ENCODE results near the gene PATE1.
"Not testable (repeated sequence)": the region's sequence is repeated elsewhere in the genome, so short reads cannot be mapped to it uniquely, and the experiment has no call there.

Gene PATE1, protein sequence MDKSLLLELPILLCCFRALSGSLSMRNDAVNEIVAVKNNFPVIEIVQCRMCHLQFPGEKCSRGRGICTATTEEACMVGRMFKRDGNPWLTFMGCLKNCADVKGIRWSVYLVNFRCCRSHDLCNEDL

DNA sequence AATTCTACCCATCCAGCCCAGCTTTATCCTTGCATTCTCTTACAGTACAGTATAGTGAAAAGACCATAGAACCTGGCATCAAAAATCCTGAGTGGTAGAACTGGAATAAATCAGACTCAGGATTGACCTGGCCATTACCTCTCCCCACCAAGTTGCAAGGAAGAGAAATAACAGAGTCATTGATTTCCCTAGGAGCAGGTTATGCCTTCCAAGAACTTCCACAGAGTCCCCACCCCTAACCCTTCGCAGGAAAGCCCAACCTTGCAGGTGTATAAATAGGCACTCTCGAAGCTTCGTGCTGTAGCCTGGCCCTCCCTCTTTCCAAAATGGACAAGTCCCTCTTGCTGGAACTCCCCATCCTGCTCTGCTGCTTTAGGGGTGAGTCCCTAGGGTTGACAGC lies at the start of gene PATE1:
PATE1 (plus strand) TSS at position 301 of the 400 bp plus-strand sequence; CDS start at position 327, 26 bp downstream.
- H3K4me1 ChIP-seq (ENCODE audit: control insufficient read depth, insufficient read depth, low read length, unreplicated experiment) = no peaks in the 10 kb centered on the region
- H3K36me3 ChIP-seq (ENCODE audit: insufficient read depth, low read length) = no peaks in the 10 kb centered on the region
- H2AFZ ChIP-seq (ENCODE audit: low read length, unreplicated experiment) = no peak within 1 kb of the TSS
- H3K4me3 ChIP-seq (ENCODE audit: low read depth, low read length) = no peak within 1 kb of the TSS
- H3K27ac ChIP-seq (ENCODE audit: low read depth, low read length) = no peak within 1 kb of the TSS
- peaks cover 90% of the 10 kb centered on the region for H3K27me3 ChIP-seq (ENCODE audit: insufficient read depth, low read length)
- H3K79me2 ChIP-seq (ENCODE audit: control insufficient read depth, insufficient read depth, low read length, unreplicated experiment) = no peaks in the 10 kb centered on the region

DNA sequence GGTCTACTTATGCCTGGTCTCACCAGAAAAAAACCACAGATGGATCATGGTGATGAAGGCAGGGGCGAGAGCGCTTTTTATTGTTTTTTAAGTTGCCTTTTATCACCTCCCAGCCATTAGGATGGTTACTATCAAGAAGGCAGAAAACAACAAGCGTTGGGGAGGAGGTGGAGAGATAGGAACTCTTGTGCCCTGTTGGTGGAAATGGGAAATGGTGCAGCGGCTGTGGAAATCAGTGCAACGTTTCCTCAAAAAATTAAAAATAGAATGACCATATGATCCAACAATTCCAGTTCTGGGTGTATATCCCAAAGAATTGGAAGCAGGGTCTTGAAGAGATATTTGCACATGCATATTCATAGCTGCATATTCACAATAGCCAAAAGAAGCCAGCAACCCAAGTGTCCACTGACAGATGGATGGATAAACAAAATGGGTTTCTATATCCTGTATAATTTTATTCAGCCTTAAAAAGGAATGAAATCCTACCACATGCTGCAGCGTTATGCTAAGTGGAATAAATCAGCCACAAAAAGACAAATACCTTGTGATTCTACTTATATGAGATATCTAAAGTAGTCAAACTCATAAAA lies 45.0 kb upstream of the PATE1 start:
- Histone ChIP-seq H3K36me3 (ENCODE audit: insufficient read depth, low read length) (no peaks in the 10 kb centered on the region), H3K79me2 (ENCODE audit: control insufficient read depth, insufficient read depth, low read length, unreplicated experiment) (no peaks in the 10 kb centered on the region), H3K4me3 (ENCODE audit: low read depth, low read length) (no peak overlapping the region), H2AFZ (ENCODE audit: low read length, unreplicated experiment) (no peak overlapping the region), H3K27ac (ENCODE audit: low read depth, low read length) (no peak overlapping the region), H3K4me1 (ENCODE audit: control insufficient read depth, insufficient read depth, low read length, unreplicated experiment) (no peaks in the 10 kb centered on the region), H3K27me3 (ENCODE audit: insufficient read depth, low read length) (peaks cover 47% of the 10 kb centered on the region)

DNA sequence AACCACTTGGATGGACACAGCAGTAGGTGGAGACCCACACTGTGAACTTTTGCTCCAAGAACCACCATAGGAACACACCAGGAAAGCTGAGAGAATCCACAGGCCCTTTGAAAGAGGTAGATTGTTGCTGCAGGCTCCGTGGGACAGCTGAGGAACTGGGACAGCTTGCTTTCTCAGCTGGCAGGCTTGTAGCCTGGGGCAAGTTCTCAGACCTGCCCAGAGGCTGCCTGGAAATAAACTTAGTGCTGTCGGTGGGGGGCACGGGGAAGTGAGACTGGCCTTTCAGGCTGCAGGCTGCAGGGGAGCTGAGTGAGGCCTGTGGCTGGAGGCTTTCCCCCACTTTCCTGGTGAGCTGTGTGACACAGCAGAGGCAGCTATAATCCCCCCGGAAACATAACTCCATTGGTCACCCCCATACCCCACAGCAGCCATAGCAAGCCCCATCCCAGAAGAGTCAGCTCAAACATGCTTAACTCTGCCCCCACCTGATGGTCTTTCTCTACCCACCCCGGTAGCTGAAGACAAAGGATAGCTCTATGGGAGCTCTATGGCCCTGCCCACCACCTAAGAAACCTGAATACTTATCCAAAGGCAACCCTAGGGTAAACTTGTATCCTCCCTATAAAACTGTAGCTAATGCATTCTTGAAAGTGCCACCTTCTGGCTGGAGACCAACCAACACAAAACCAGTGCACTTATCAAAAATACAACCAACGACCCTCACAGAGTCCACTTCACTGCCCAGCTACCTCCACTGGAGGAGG lies 44.0 kb upstream of the PATE1 start:
- Histone ChIP-seq H3K36me3 (ENCODE audit: insufficient read depth, low read length) (no peaks in the 10 kb centered on the region), H3K4me3 (ENCODE audit: low read depth, low read length) (no peak overlapping the region), H3K79me2 (ENCODE audit: control insufficient read depth, insufficient read depth, low read length, unreplicated experiment) (no peaks in the 10 kb centered on the region), H2AFZ (ENCODE audit: low read length, unreplicated experiment) (no peak overlapping the region), H3K27me3 (ENCODE audit: insufficient read depth, low read length) (peaks cover 45% of the 10 kb centered on the region), H3K27ac (ENCODE audit: low read depth, low read length) (no peak overlapping the region), H3K4me1 (ENCODE audit: control insufficient read depth, insufficient read depth, low read length, unreplicated experiment) (no peaks in the 10 kb centered on the region)

DNA sequence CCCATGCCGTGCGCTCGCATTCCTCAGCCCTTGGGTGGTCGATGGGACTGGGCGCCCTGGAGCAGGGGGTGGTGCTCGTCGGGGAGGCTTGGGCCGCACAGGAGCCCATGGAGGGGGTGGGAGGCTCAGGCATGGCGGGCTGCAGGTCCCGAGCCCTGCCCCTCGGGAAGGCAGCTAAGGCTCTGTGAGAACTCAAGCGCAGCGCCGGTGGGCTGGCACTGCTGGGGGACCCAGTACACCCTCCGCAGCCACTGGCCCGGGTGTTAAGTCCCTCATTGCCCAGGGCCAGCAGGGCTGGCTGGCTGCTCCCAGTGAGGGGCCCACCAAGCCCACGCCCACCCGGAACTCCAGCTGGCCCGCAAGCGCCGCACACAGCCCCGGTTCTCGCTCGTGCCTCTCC lies 41.4 kb upstream of the PATE1 start:
- not testable (repeated sequence) for H3K36me3 ChIP-seq (ENCODE audit: insufficient read depth, low read length); H2AFZ ChIP-seq (ENCODE audit: low read length, unreplicated experiment); H3K27ac ChIP-seq (ENCODE audit: low read depth, low read length); H3K4me1 ChIP-seq (ENCODE audit: control insufficient read depth, insufficient read depth, low read length, unreplicated experiment); H3K4me3 ChIP-seq (ENCODE audit: low read depth, low read length); H3K79me2 ChIP-seq (ENCODE audit: control insufficient read depth, insufficient read depth, low read length, unreplicated experiment)
- H3K27me3 ChIP-seq (ENCODE audit: insufficient read depth, low read length) = peaks cover 21% of the 10 kb centered on the region

DNA sequence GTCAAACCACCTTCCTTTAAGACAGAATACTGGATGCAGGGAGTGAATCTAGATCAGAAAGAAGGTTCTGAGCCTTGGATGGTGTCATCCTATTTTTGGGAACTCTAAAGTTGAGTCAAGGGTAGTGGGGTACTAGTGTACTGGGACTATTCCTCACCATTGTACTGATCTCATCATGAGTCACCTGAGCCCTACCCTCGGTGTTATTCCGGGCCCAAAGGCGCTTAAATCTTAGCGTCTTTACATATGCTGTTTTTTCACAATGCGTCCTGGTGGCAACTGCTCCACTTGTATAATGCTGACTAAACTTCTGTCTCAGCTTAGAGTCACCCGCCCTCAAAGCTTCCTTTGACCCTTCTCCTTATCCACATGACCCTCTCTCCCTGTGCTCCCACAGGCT lies 25.3 kb upstream of the PATE1 start:
- no peaks in the 10 kb centered on the region for H3K36me3 ChIP-seq (ENCODE audit: insufficient read depth, low read length)
- no peak overlapping the region for H2AFZ ChIP-seq (ENCODE audit: low read length, unreplicated experiment)
- H3K27me3 ChIP-seq (ENCODE audit: insufficient read depth, low read length) = peaks cover 62% of the 10 kb centered on the region
- no peaks in the 10 kb centered on the region for H3K4me1 ChIP-seq (ENCODE audit: control insufficient read depth, insufficient read depth, low read length, unreplicated experiment)
- H3K27ac ChIP-seq (ENCODE audit: low read depth, low read length) = no peak overlapping the region
- H3K4me3 ChIP-seq (ENCODE audit: low read depth, low read length) = no peak overlapping the region
- H3K79me2 ChIP-seq (ENCODE audit: control insufficient read depth, insufficient read depth, low read length, unreplicated experiment) = no peaks in the 10 kb centered on the region

DNA sequence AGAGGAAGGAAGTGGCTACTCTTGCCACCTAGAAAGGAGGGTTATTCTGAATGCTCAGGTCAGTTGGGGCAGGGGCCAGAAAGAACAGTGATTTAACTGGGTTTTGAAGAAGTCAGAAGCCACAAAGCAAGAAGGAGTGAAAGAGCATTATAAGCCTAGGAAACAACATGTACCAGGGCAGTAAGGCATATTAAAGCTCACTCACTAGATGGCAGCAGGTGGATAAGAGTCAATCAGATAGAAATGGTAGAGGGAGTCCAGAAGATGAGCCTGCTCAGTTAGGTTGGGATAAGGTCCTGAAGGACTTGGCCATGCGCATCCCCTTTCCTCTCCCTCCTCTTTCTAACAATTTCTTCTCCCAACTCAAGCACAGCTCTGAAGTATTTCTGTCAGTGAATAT lies 22.0 kb upstream of the PATE1 start:
- no peak overlapping the region for H3K27ac ChIP-seq (ENCODE audit: low read depth, low read length)
- no peaks in the 10 kb centered on the region for H3K79me2 ChIP-seq (ENCODE audit: control insufficient read depth, insufficient read depth, low read length, unreplicated experiment)
- no peaks in the 10 kb centered on the region for H3K36me3 ChIP-seq (ENCODE audit: insufficient read depth, low read length)
- peaks cover 71% of the 10 kb centered on the region for H3K27me3 ChIP-seq (ENCODE audit: insufficient read depth, low read length)
- H3K4me3 ChIP-seq (ENCODE audit: low read depth, low read length) = no peak overlapping the region
- no peak overlapping the region for H2AFZ ChIP-seq (ENCODE audit: low read length, unreplicated experiment)
- H3K4me1 ChIP-seq (ENCODE audit: control insufficient read depth, insufficient read depth, low read length, unreplicated experiment) = no peaks in the 10 kb centered on the region

DNA sequence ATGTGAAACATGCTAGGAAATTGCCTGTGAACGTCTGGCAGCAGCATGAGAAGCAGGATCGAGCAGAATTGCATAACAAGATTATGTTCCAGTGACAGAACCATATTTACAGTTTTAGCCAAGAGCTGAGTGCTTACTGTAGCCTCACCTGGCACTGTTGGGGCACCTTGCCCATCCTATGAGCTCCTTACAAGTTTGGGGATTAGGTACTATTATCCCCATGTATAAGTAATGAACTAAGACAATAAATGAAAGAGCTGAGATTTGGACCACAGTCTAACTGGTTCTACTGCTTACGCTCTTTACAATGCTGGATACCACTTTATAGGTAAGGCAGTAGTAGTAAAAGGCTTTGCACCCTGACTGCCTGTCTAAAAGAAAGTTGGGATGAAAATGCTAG lies 17.1 kb upstream of the PATE1 start:
- no peak overlapping the region for H2AFZ ChIP-seq (ENCODE audit: low read length, unreplicated experiment)
- no peaks in the 10 kb centered on the region for H3K79me2 ChIP-seq (ENCODE audit: control insufficient read depth, insufficient read depth, low read length, unreplicated experiment)
- no peaks in the 10 kb centered on the region for H3K4me1 ChIP-seq (ENCODE audit: control insufficient read depth, insufficient read depth, low read length, unreplicated experiment)
- no peaks in the 10 kb centered on the region for H3K36me3 ChIP-seq (ENCODE audit: insufficient read depth, low read length)
- H3K27me3 ChIP-seq (ENCODE audit: insufficient read depth, low read length) = peaks cover 77% of the 10 kb centered on the region
- H3K27ac ChIP-seq (ENCODE audit: low read depth, low read length) = no peak overlapping the region
- no peak overlapping the region for H3K4me3 ChIP-seq (ENCODE audit: low read depth, low read length)

DNA sequence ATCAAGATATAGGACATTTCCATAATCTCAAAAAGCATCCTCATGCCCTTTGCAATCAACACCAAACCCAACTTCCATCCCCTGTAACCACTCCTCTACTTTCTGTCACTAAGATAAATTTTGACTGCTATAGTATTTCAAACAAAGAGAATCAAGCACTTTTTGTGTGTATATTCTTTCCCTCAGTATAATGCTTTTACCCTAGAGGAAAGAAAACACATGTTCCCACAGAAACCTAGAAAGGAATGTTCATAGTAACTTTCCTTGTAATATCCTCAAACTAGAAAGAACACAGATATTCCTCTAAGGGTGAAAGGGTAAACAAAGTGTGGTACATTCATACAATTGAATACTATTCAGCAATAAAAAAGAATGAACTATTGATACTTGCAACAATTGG lies 5.5 kb upstream of the PATE1 start:
- H3K27me3 ChIP-seq (ENCODE audit: insufficient read depth, low read length) = peaks cover 69% of the 10 kb centered on the region
- no peaks in the 10 kb centered on the region for H3K4me1 ChIP-seq (ENCODE audit: control insufficient read depth, insufficient read depth, low read length, unreplicated experiment)
- no peak overlapping the region for H3K4me3 ChIP-seq (ENCODE audit: low read depth, low read length)
- no peaks in the 10 kb centered on the region for H3K79me2 ChIP-seq (ENCODE audit: control insufficient read depth, insufficient read depth, low read length, unreplicated experiment)
- H3K27ac ChIP-seq (ENCODE audit: low read depth, low read length) = no peak overlapping the region
- H3K36me3 ChIP-seq (ENCODE audit: insufficient read depth, low read length) = no peaks in the 10 kb centered on the region
- H2AFZ ChIP-seq (ENCODE audit: low read length, unreplicated experiment) = no peak overlapping the region

DNA sequence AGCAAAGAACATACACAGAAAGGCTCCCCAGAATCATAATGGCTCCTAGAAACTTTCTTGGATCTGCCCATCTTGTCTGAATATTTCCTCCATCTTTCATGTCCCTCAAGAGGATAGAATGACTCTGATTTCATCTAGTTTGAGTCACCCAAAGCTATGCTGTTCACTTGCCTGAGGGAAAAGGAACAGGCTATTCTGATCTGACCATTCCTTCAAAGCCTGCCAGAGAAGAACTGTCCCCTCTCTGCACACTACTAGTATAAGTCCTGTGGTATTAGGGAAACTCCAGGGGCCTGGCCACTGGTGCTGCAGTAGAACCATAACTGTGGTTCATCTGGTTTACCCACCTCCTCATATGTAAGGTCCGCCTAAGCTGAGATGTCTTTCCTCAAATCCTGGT lies 2.4 kb upstream of the PATE1 start:
- H3K4me3 ChIP-seq (ENCODE audit: low read depth, low read length) = no peak overlapping the region
- H3K27ac ChIP-seq (ENCODE audit: low read depth, low read length) = no peak overlapping the region
- H3K4me1 ChIP-seq (ENCODE audit: control insufficient read depth, insufficient read depth, low read length, unreplicated experiment) = no peaks in the 10 kb centered on the region
- H2AFZ ChIP-seq (ENCODE audit: low read length, unreplicated experiment) = no peak overlapping the region
- H3K27me3 ChIP-seq (ENCODE audit: insufficient read depth, low read length) = peaks cover 90% of the 10 kb centered on the region
- H3K36me3 ChIP-seq (ENCODE audit: insufficient read depth, low read length) = no peaks in the 10 kb centered on the region
- H3K79me2 ChIP-seq (ENCODE audit: control insufficient read depth, insufficient read depth, low read length, unreplicated experiment) = no peaks in the 10 kb centered on the region

DNA sequence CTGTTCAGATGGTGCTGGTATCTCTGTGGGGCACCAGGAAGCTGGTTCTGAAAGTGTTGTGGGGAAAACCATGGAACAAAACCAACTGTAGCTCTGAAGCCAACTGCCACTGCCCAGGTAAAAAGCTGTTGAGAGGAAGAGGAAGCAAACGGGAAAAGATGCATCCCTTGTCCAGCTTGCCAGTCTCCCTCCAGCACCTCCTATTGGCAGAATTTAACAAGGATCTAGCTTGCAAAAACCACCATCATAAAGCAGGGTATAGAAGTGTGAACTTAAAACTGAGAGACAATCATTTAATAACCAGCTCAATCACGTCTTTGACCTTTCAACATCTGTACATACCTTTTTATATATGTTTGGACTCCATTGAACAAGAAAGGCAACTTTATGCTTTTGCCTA lies 4.5 kb downstream of the PATE1 start:
- no peaks in the 10 kb centered on the region for H3K79me2 ChIP-seq (ENCODE audit: control insufficient read depth, insufficient read depth, low read length, unreplicated experiment)
- no peak overlapping the region for H2AFZ ChIP-seq (ENCODE audit: low read length, unreplicated experiment)
- H3K4me1 ChIP-seq (ENCODE audit: control insufficient read depth, insufficient read depth, low read length, unreplicated experiment) = no peaks in the 10 kb centered on the region
- H3K4me3 ChIP-seq (ENCODE audit: low read depth, low read length) = no peak overlapping the region
- H3K27ac ChIP-seq (ENCODE audit: low read depth, low read length) = no peak overlapping the region
- no peaks in the 10 kb centered on the region for H3K36me3 ChIP-seq (ENCODE audit: insufficient read depth, low read length)
- H3K27me3 ChIP-seq (ENCODE audit: insufficient read depth, low read length) = peaks cover 79% of the 10 kb centered on the region

DNA sequence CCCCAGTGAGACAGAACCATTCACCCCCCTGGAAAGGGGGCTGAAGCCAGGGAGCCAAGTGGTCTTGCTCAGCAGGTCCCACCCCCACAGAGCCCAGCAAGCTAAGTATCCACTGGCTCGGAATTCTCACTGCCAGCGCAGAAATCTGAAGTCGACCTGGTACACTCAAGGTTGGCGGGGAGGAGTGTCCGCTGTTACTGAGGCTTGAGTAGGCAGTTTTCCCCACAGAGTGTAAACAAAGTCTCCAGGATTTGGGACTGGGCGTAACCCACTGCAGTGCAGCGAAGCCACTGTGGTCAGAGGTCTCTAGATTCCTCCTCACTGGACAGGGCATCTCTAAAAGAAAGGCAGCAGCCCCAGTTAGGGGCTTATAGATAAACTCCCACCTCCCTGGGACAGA lies 10.0 kb downstream of the PATE1 start:
- Histone ChIP-seq H3K27me3 (ENCODE audit: insufficient read depth, low read length) (peaks cover 37% of the 10 kb centered on the region), H3K27ac (ENCODE audit: low read depth, low read length) (no peak overlapping the region), H3K79me2 (ENCODE audit: control insufficient read depth, insufficient read depth, low read length, unreplicated experiment) (no peaks in the 10 kb centered on the region), H3K4me3 (ENCODE audit: low read depth, low read length) (no peak overlapping the region), H2AFZ (ENCODE audit: low read length, unreplicated experiment) (no peak overlapping the region), H3K36me3 (ENCODE audit: insufficient read depth, low read length) (no peaks in the 10 kb centered on the region), H3K4me1 (ENCODE audit: control insufficient read depth, insufficient read depth, low read length, unreplicated experiment) (no peaks in the 10 kb centered on the region)

All from ACC112 (cell line).